Measurements from ENCODE around the gene TNKS1BP1.

DNA sequence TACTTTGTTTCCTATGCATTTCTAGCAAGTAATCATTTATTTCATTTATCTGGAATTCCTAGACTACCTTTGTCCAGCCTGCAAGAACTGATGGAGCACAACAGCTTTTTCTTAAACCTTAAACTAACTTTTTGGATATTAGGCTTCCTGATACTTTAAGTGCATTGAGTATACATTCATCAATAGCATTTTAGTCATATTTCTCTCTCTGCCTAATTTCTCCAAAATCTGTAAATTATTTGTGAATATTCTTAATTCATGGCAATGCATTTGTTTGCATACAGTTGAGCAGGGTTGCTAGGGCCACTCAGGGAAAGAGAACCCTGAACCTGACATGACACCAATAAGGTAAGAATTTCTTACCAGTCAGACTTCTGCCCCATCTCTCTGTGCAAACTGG, 58.6 kb downstream of the TNKS1BP1 start:
- no peak for TF ChIP-seq EP300 (IDR thresholded peaks at IDR 0.05)
- no peak for TF ChIP-seq HMGXB4 (CRISPR knock-in tag; IDR thresholded peaks at IDR 0.05; ENCODE audit: borderline replicate concordance)
- TF ChIP-seq RAD21 (conservative IDR thresholded peaks at IDR 0.05 in 1 of 2, IDR thresholded peaks at IDR 0.05 in 1 of 2), result no peak
- no peak for TF ChIP-seq CTCF (IDR thresholded peaks at IDR 0.05)
- no peak for TF ChIP-seq E2F6 (IDR thresholded peaks at IDR 0.05; ENCODE audit: borderline replicate concordance, low read depth)
- TF ChIP-seq CEBPB (IDR thresholded peaks at IDR 0.05), result no peak
- no peak for TF ChIP-seq REST (IDR thresholded peaks at IDR 0.05)
- no peak for TF ChIP-seq PHF8 (IDR thresholded peaks at IDR 0.05; ENCODE audit: borderline replicate concordance, low read depth)
- no peak for TF ChIP-seq MYC (IDR thresholded peaks at IDR 0.05; ENCODE audit: borderline replicate concordance, low read length)

Data from A549 (cell line).